Activated CD8-positive, alpha-beta T cell treated with anti-CD3 and anti-CD28 coated beads for 36 hours (primary cell): Measurements from ENCODE around the gene SELENOT. TPM values are rescaled to one million over a fixed set of nuclear protein-coding genes. Genes with fewer than 3 reads are reported as not detected.

Source experiments
- ATAC-seq: fragments of 200-7000 bp; cut with Tn5 transposase; one replicate; pipeline ENCODE4 v1.10.0; 2021; ENCODE audit warnings: mild to moderate bottlenecking, moderate library complexity
- CTCF ChIA-PET: fragments of 350-600 bp; sonication (Branson Sonifier 250); formaldehyde crosslinking; loops from one replicate; lab custom pipeline; 2021; ENCODE audit warnings: antibody characterized with exemption; lab: Charles Lee
- POLR2A ChIA-PET: fragments of 350-600 bp; sonication (Branson Sonifier 250); formaldehyde crosslinking; loops from one replicate; lab custom pipeline; 2021; ENCODE audit warnings: antibody characterized with exemption; lab: Charles Lee
- DNase-seq: peaks from one replicate; pipeline ENCODE4 v3.0.0-alpha.2; 2020
- H3K27ac Mint-ChIP-seq: one replicate; pipeline ENCODE4 v1.8.0; 2021; ENCODE audit warnings: mild to moderate bottlenecking, mixed read lengths
- H3K27me3 Mint-ChIP-seq: one replicate; pipeline ENCODE4 v1.8.0; 2021; ENCODE audit warnings: mixed read lengths
- H3K36me3 Mint-ChIP-seq: one replicate; pipeline ENCODE4 v1.8.0; 2021; ENCODE audit warnings: low read depth, mixed read lengths
- H3K4me1 Mint-ChIP-seq: one replicate; pipeline ENCODE4 v1.8.0; 2021; ENCODE audit warnings: low read depth, mixed read lengths
- H3K4me3 Mint-ChIP-seq: one replicate; pipeline ENCODE4 v1.8.0; 2021; ENCODE audit warnings: mild to moderate bottlenecking, moderate library complexity, mixed read lengths
- H3K9me3 Mint-ChIP-seq: one replicate; pipeline ENCODE4 v1.8.0; 2021; ENCODE audit warnings: mixed read lengths
- CTCF ChIP-seq: fragments of 200-600 bp; IDR thresholded peaks from one replicate; pipeline ENCODE4 v1.8.0; 2022; ENCODE audit warnings: antibody characterized with exemption, mild to moderate bottlenecking
- intact Hi-C: fragments of 100-400 bp; cut with micrococcal nuclease; formaldehyde crosslinking; loops from one replicate; pipeline ENCODE4 v1.10.0; 2022
- total RNA-seq, 2 experiments: library from RNA; stranded (reverse); gene quantifications; one replicate each; pipeline ENCODE4 v1.2.3, GENCODE V29; 2021

SELENOT gene
- 10 to 100 TPM; 77.6 to 89.8 TPM for total RNA-seq

- intact Hi-C loops: loop anchor here (2.0 to 5.0 kb wide), 4 partner anchors 57 to 195 kb away; partner anchors contain the start of genes EIF2A, ERICH6, SERP1 and SIAH2
- no peaks in the 10 kb centered on the region for H3K27me3 Mint-ChIP-seq
These were observed at the start of gene SELENOT for GRCh38 chr3:150603153-150603979. TSS of gene SELENOT (plus strand) at chr3:150603321. CDS start at chr3:150603363, 42 bp downstream.

GRCh38 chr3:150555859-150556436 lies 47.2 kb upstream of the SELENOT start:
- ATAC-seq (no peak), DNase-seq (no peak)
- Mint-ChIP-seq H3K4me1 (peaks cover 49% of the 10 kb centered on the region), H3K27ac (peak overlapping the region; percentile 7), H3K36me3 (peaks cover 50% of the 10 kb centered on the region), H3K9me3 (no peaks in the 10 kb centered on the region), H3K4me3 (no peak overlapping the region), H3K27me3 (no peaks in the 10 kb centered on the region)
- intact Hi-C loops: no loop called here
- CTCF ChIA-PET: interaction anchor here (1.1 kb wide), 1 partner anchor 38 kb away, joined by 3 read pairs; no protein-coding TSS in a partner anchor
- POLR2A ChIA-PET: no interaction called here
- TF ChIP-seq CTCF: no peak

More at GRCh38 chr3:150603153-150603979, at the start of gene SELENOT:
- DNase-seq (peak; percentile 92), ATAC-seq (peak; percentile 90)
- Mint-ChIP-seq H3K27ac (peak within 1 kb of the TSS; percentile 97), H3K4me3 (peak within 1 kb of the TSS; percentile 91), H3K36me3 (peaks cover 40% of the 10 kb centered on the region), H3K4me1 (peaks cover 58% of the 10 kb centered on the region), H3K9me3 (no peaks in the 10 kb centered on the region)
- TF ChIP-seq CTCF: peak; percentile 32
- ChIA-PET CTCF (interaction anchor here (0.7 to 1.3 kb wide), 5 partner anchors 14 to 98 kb away, joined by 3 to 4 read pairs (median 3); no protein-coding TSS in a partner anchor), POLR2A (interaction anchor here (0.6 to 1.9 kb wide), 22 partner anchors 10 to 195 kb away, joined by 3 to 19 read pairs (median 4); partner anchors contain the start of genes EIF2A, ERICH6, SERP1 and SIAH2)

- ChIA-PET POLR2A (interaction anchor here (0.6 kb wide), 1 partner anchor 17 kb away, joined by 3 read pairs; no protein-coding TSS in a partner anchor), CTCF (interaction anchor here (1.6 kb wide), 1 partner anchor 26 kb away, joined by 3 read pairs; no protein-coding TSS in a partner anchor)
- no peak overlapping the region for H3K27ac Mint-ChIP-seq
- intact Hi-C loops: no loop called here
- no peak for TF ChIP-seq CTCF
- H3K9me3 Mint-ChIP-seq: no peaks in the 10 kb centered on the region
- ATAC-seq: no peak
- peaks cover 45% of the 10 kb centered on the region for H3K4me1 Mint-ChIP-seq
- H3K27me3 Mint-ChIP-seq: no peaks in the 10 kb centered on the region
- H3K4me3 Mint-ChIP-seq: no peak overlapping the region
- H3K36me3 Mint-ChIP-seq: peaks cover 45% of the 10 kb centered on the region
- no peak for DNase-seq
These were observed 46.3 kb upstream of the SELENOT start for GRCh38 chr3:150556792-150557191.

GRCh38 chr3:150557725-150558124 lies 45.4 kb upstream of the SELENOT start:
- no peak for ATAC-seq
- Mint-ChIP-seq H3K27me3 (no peaks in the 10 kb centered on the region), H3K27ac (peak overlapping the region; percentile 16), H3K4me3 (no peak overlapping the region), H3K9me3 (no peaks in the 10 kb centered on the region), H3K4me1 (peaks cover 42% of the 10 kb centered on the region), H3K36me3 (peaks cover 44% of the 10 kb centered on the region)
- intact Hi-C loops: no loop called here
- ChIA-PET POLR2A (no interaction called here), CTCF (interaction anchor here (1.6 kb wide), 1 partner anchor 25 kb away, joined by 3 read pairs; no protein-coding TSS in a partner anchor)
- no peak for DNase-seq
- no peak for TF ChIP-seq CTCF
